ENCODE measurements around the gene RAP1GDS1. TPM values are rescaled to one million over a fixed set of nuclear protein-coding genes. Genes with fewer than 3 reads are reported as not detected.

RAP1GDS1 gene
- total RNA-seq, 1 experiment from 2014 or later = 40.8 TPM

- no TSS peak for BruUV-seq (replicated peaks)
- no peak for ATAC-seq
Observed at GRCh38 chr4:98446499-98447375, 185.6 kb downstream of the RAP1GDS1 start.

GRCh38 chr4:98447648-98448047 lies 186.5 kb downstream of the RAP1GDS1 start:
- intact Hi-C loops (cut with micrococcal nuclease) = no loop called here
- BruUV-seq (replicated peaks) = no TSS peak
- no peak overlapping the region for H3K4me2 ChIP-seq (ENCODE audit: low read length)
- no peak overlapping the region for H3K27ac ChIP-seq (ENCODE audit: low read depth, low read length)
- H3K27me3 ChIP-seq (ENCODE audit: insufficient read depth, low read length) = no peaks in the 10 kb centered on the region
- no peak overlapping the region for H2AFZ ChIP-seq (ENCODE audit: low read depth, low read length, poor library complexity, severe bottlenecking)
- no peak overlapping the region for H3K4me3 ChIP-seq (replicated peaks in 1 of 2; ENCODE audit: low read depth in 1 of 2, low read length in 2 of 2)
- POLR2A ChIA-PET = no interaction called here
- no peaks in the 10 kb centered on the region for H3K79me2 ChIP-seq (ENCODE audit: insufficient read depth, low read length)
- no peak overlapping the region for H3K9ac ChIP-seq (ENCODE audit: low read length)
- no peak for TF ChIP-seq MAX (IDR thresholded peaks at IDR 0.05)
- TF ChIP-seq CTCF (IDR thresholded peaks at IDR 0.05 in 2 of 3, conservative IDR thresholded peaks at IDR 0.05 in 1 of 3; ENCODE audit: borderline replicate concordance in 1 of 3, insufficient read depth in 1 of 3, low read depth in 2 of 3, low read length in 2 of 3) = peak in 2 of 3 experiments; percentile 19 to 52; a peak in 3 of 6 replicates
- TF ChIP-seq EGR1 (IDR thresholded peaks at IDR 0.05; ENCODE audit: low read depth) = 0 out of 2 replicates have a peak, but pooled peaks have one; percentile 29
- RAD21 ChIA-PET (ENCODE audit: low non-redundant PET in 1 of 2, low total read pairs in 2 of 2, uncharacterized antibody in 2 of 2, unreplicated experiment in 2 of 2) = no interaction called here
- H3K9me2 ChIP-seq (ENCODE audit: insufficient read depth) = no peaks in the 10 kb centered on the region
- no peak for DNase-seq (ENCODE audit: low read depth, low spot score)
- ATAC-seq = peak; percentile 74
- H4K20me1 ChIP-seq (ENCODE audit: insufficient read depth) = no peaks in the 10 kb centered on the region
- H3K9me3 ChIP-seq (ENCODE audit: control insufficient read depth in 1 of 2, insufficient read depth in 1 of 2, low read depth in 1 of 2, low read length in 2 of 2) = no peaks in the 10 kb centered on the region
- no peaks in the 10 kb centered on the region for H3K4me1 ChIP-seq (ENCODE audit: control insufficient read depth in 1 of 2, insufficient read depth in 2 of 2, low read length in 2 of 2)
- CTCF ChIA-PET = no interaction called here
- no peaks in the 10 kb centered on the region for H3K36me3 ChIP-seq (ENCODE audit: control insufficient read depth in 1 of 2, insufficient read depth in 2 of 2, low read length in 2 of 2)

More at GRCh38 chr4:98446499-98447375, 185.6 kb downstream of the RAP1GDS1 start:
- no peaks in the 10 kb centered on the region for H3K27me3 ChIP-seq (ENCODE audit: insufficient read depth, low read length)
- POLR2A ChIA-PET = no interaction called here
- H3K4me3 ChIP-seq (replicated peaks in 1 of 2; ENCODE audit: low read depth in 1 of 2, low read length in 2 of 2) = no peak overlapping the region
- no peak for DNase-seq (ENCODE audit: low read depth, low spot score)
- CTCF ChIA-PET = no interaction called here
- H3K9me2 ChIP-seq (ENCODE audit: insufficient read depth) = no peaks in the 10 kb centered on the region
- H3K9ac ChIP-seq (ENCODE audit: low read length) = no peak overlapping the region
- peaks cover 0 to 7% of the 10 kb centered on the region in 2 experiments; a peak in 1 of 4 replicates for H3K36me3 ChIP-seq (ENCODE audit: control insufficient read depth in 1 of 2, insufficient read depth in 2 of 2, low read length in 2 of 2)
- no peak overlapping the region for H3K27ac ChIP-seq (ENCODE audit: low read depth, low read length)
- RAD21 ChIA-PET (ENCODE audit: low non-redundant PET in 1 of 2, low total read pairs in 2 of 2, uncharacterized antibody in 2 of 2, unreplicated experiment in 2 of 2) = no interaction called here
- H3K4me1 ChIP-seq (ENCODE audit: control insufficient read depth in 1 of 2, insufficient read depth in 2 of 2, low read length in 2 of 2) = no peaks in the 10 kb centered on the region
- no peaks in the 10 kb centered on the region for H4K20me1 ChIP-seq (ENCODE audit: insufficient read depth)
- TF ChIP-seq EGR1 (IDR thresholded peaks at IDR 0.05; ENCODE audit: low read depth) (no peak), ZFX (IDR thresholded peaks at IDR 0.05) (no peak), FOSL1 (IDR thresholded peaks at IDR 0.05; ENCODE audit: low read depth) (no peak), EZH2 (IDR thresholded peaks at IDR 0.05) (no peak), CEBPB (IDR thresholded peaks at IDR 0.05; ENCODE audit: low read depth) (no peak)
- intact Hi-C loops (cut with micrococcal nuclease) = no loop called here
- H3K4me2 ChIP-seq (ENCODE audit: low read length) = no peak overlapping the region
- H2AFZ ChIP-seq (ENCODE audit: low read depth, low read length, poor library complexity, severe bottlenecking) = no peak overlapping the region
- no peaks in the 10 kb centered on the region for H3K9me3 ChIP-seq (ENCODE audit: control insufficient read depth in 1 of 2, insufficient read depth in 1 of 2, low read depth in 1 of 2, low read length in 2 of 2)
- no peaks in the 10 kb centered on the region for H3K79me2 ChIP-seq (ENCODE audit: insufficient read depth, low read length)
